Measurements from ENCODE around the gene CD274. TPM values are rescaled to one million over a fixed set of nuclear protein-coding genes. Genes with fewer than 3 reads are reported as not detected.
A peak's percentile ranks its signal among the peaks of the same experiment; 100 is the strongest.

The CD274 gene
- total and polyA plus RNA-seq, 4 donors = 4.1 to 30.7 (median 9.5) TPM

DNA sequence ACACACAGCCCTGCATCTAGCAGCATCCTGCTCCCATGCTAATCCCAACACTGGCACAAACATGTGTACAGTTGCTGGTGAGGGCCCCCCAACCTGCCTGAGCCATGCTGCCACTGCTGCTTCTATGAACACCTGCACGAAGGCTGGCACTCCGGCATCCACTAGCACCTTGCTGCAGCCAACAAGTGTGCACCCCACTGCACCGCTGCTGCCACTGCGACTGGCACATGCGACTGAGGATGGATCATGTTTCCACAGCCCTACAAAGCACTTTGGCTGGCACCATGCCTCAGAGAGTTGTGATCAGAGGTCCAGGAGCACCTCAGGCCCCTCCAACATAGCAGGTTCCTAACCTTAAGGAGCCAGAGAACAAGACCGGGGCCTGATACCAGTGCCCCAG, 52.2 kb downstream of the CD274 start:
- no peak for DNase-seq

DNA sequence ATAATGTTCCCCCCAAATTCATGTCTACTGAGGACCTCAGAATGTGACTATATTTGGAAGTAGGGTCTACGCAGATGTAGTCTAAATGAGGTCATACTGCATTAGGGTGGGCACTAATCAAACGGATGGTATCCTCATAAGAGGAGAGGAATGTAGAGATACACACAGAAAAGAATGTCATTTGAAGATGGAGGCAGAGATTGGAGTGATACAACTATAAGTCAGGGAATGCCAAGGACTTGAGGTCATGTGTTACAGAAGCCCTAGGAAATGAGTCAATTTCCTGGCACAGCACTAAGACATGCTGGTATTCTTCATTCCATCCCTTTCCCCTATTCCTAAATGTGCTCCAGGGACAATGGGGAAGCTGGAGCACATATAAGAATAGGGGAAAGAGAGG, 59.2 kb downstream of the CD274 start:
- Histone ChIP-seq H3K9ac (ENCODE audit: insufficient read depth in 1 of 2, low read length in 2 of 2) (no peak overlapping the region), H3K4me1 (ENCODE audit: control insufficient read depth in 5 of 5, insufficient read depth in 5 of 5, low read length in 5 of 5) (peaks cover 0 to 31% (median 0%) of the 10 kb centered on the region in 5 donors), H3K27ac (ENCODE audit: low read depth in 1 of 2, low read length in 1 of 2) (peak overlapping the region in 1 of 2 donors; percentile 86), H3K9me3 (ENCODE audit: control insufficient read depth in 4 of 4, insufficient read depth in 3 of 4, low read length in 3 of 4) (no peaks in the 10 kb centered on the region), H3K36me3 (ENCODE audit: control insufficient read depth in 4 of 4, insufficient read depth in 4 of 4, low read length in 4 of 4) (no peaks in the 10 kb centered on the region), H3K27me3 (ENCODE audit: control insufficient read depth in 3 of 3, insufficient read depth in 3 of 3, low read length in 2 of 3) (no peaks in the 10 kb centered on the region), H3K4me3 (no peak overlapping the region)
- ATAC-seq (ENCODE audit: insufficient read depth, low FRiP score) (peak; percentile 62), DNase-seq (no peak)
- TF ChIP-seq CTCF (IDR thresholded peaks at IDR 0.05; ENCODE audit: control extremely low read depth, extremely low read depth) = no peak
- WGBS, 2 donors = 62 to 78% methylated on average over 2 of the region's 2 CpGs

More for the DNA sequence above, 52.2 kb downstream of the CD274 start:
- 87 to 89% methylated on average over 6 of the region's 6 CpGs for WGBS, 2 donors
- Histone ChIP-seq H3K36me3 (ENCODE audit: control insufficient read depth in 4 of 4, insufficient read depth in 4 of 4, low read length in 4 of 4) (no peaks in the 10 kb centered on the region), H3K27me3 (ENCODE audit: control insufficient read depth in 3 of 3, insufficient read depth in 3 of 3, low read length in 2 of 3) (no peaks in the 10 kb centered on the region), H3K9ac (ENCODE audit: insufficient read depth in 1 of 2, low read length in 2 of 2) (no peak overlapping the region), H3K4me1 (ENCODE audit: control insufficient read depth in 5 of 5, insufficient read depth in 5 of 5, low read length in 5 of 5) (peaks cover 0 to 16% (median 0%) of the 10 kb centered on the region in 5 donors), H3K4me3 (no peak overlapping the region), H3K27ac (ENCODE audit: low read depth in 1 of 2, low read length in 1 of 2) (no peak overlapping the region), H3K9me3 (ENCODE audit: control insufficient read depth in 4 of 4, insufficient read depth in 3 of 4, low read length in 3 of 4) (no peaks in the 10 kb centered on the region)
- TF ChIP-seq CTCF (IDR thresholded peaks at IDR 0.05; ENCODE audit: control extremely low read depth, extremely low read depth) = no peak
- ATAC-seq (ENCODE audit: insufficient read depth, low FRiP score) = peak; percentile 19

DNA sequence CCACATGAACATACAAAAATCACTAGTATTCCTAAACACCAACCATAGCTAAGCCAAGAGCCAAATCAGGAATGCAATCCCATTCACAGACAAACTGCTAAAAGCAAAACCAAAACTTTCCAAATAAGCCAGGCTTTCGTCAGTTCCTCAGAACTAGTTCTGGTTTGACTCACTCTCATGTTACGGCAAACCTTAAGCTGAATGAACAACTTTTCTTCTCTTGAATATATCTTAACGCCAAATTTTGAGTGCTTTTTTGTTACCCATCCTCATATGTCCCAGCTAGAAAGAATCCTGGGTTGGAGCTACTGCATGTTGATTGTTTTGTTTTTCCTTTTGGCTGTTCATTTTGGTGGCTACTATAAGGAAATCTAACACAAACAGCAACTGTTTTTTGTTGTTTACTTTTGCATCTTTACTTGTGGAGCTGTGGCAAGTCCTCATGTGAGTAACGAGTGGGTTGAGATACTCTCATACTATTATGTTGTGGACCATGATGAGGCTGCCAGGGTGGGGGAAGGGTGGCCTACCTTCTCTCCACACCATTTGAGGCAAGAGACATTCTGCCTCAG, 60.1 kb downstream of the CD274 start, which contains the start of gene PDCD1LG2:
PDCD1LG2 (plus strand) TSS at position 172 of the 572 bp plus-strand sequence. CDS start 12,016 bp downstream, outside the sequence.
- Histone ChIP-seq H3K27ac (ENCODE audit: low read depth in 1 of 2, low read length in 1 of 2) (peak within 1 kb of the TSS; percentile 68 to 86), H3K27me3 (ENCODE audit: control insufficient read depth in 3 of 3, insufficient read depth in 3 of 3, low read length in 2 of 3) (no peaks in the 10 kb centered on the region), H3K36me3 (ENCODE audit: control insufficient read depth in 4 of 4, insufficient read depth in 4 of 4, low read length in 4 of 4) (no peaks in the 10 kb centered on the region), H3K4me3 (no peak within 1 kb of the TSS), H3K9me3 (ENCODE audit: control insufficient read depth in 4 of 4, insufficient read depth in 3 of 4, low read length in 3 of 4) (no peaks in the 10 kb centered on the region), H3K4me1 (ENCODE audit: control insufficient read depth in 5 of 5, insufficient read depth in 5 of 5, low read length in 5 of 5) (peaks cover 0 to 31% (median 0%) of the 10 kb centered on the region in 5 donors), H3K9ac (ENCODE audit: insufficient read depth in 1 of 2, low read length in 2 of 2) (no peak within 1 kb of the TSS)
- DNase-seq = peak in 1 of 3 donors; percentile 8
- no peak for ATAC-seq (ENCODE audit: insufficient read depth, low FRiP score)
- no peak for TF ChIP-seq CTCF (IDR thresholded peaks at IDR 0.05; ENCODE audit: control extremely low read depth, extremely low read depth)
- 23 to 47% methylated on average over 4 of the region's 4 CpGs for WGBS, 2 donors
